Panc1 (cell line): Measurements from ENCODE around the gene GJB6. TPM values are rescaled to one million over a fixed set of nuclear protein-coding genes. Genes with fewer than 3 reads are reported as not detected.

ENCODE experiments used
- ATAC-seq: fragments of 200-7000 bp; cut with Tn5 transposase; 2 replicates; pipeline ENCODE4 v1.9.1; 2020; ENCODE audit warnings: mild to moderate bottlenecking, moderate library complexity
- BruUV-seq: library from RNA; stranded (reverse); fragments of 400-500 nt; replicated peaks from 2 replicates; lab custom pipeline; 2021; lab: Mats Ljungman, UMichigan
- CTCF ChIA-PET: fragments of 300-600 bp; sonication (Branson Sonifier 250); formaldehyde crosslinking; loops from one replicate; lab custom pipeline; 2022; ENCODE audit warnings: antibody characterized with exemption; lab: Charles Lee
- POLR2A ChIA-PET: fragments of 300-600 bp; sonication (Branson Sonifier 250); formaldehyde crosslinking; loops from one replicate; lab custom pipeline; 2022; ENCODE audit warnings: antibody characterized with exemption; lab: Charles Lee
- DNase-seq: peaks from one replicate; pipeline ENCODE4 v3.0.0-alpha.2; 2010; ENCODE audit warnings: low read depth, low spot score
- H3K27ac ChIP-seq: 2 replicates; pipeline ENCODE4 v1.5.1; 2011; ENCODE audit warnings: mild to moderate bottlenecking, low read length, inconsistent platforms
- H3K27me3 ChIP-seq: fragments of 200-500 bp; sonication (Bioruptor generic); 2 replicates; pipeline ENCODE4 v1.6.0; 2014; ENCODE audit warnings: low read length, inconsistent platforms; ENCODE audit not compliant: control insufficient read depth, insufficient read depth
- H3K36me3 ChIP-seq: fragments of 200-500 bp; sonication (Bioruptor generic); 2 replicates; pipeline ENCODE4 v1.5.1; 2014; ENCODE audit warnings: inconsistent platforms, mild to moderate bottlenecking, low read length, moderate library complexity; ENCODE audit not compliant: control insufficient read depth, insufficient read depth
- H3K4me1 ChIP-seq: 2 replicates; pipeline ENCODE4 v1.5.1; 2011; ENCODE audit warnings: inconsistent platforms, mild to moderate bottlenecking, low read length, moderate library complexity; ENCODE audit not compliant: control insufficient read depth, insufficient read depth
- H3K4me3 ChIP-seq, 2 experiments: 2 replicates each; pipeline ENCODE4 v1.5.1; 2011 to 2012; ENCODE audit warnings: low read depth in 2 of 2, low read length in 2 of 2, mild to moderate bottlenecking in 2 of 2, inconsistent platforms in 1 of 2, moderate library complexity in 1 of 2
- H3K9me3 ChIP-seq: fragments of 200-500 bp; sonication (Bioruptor generic); 2 replicates; pipeline ENCODE4 v1.5.1; 2014; ENCODE audit warnings: low read depth, mild to moderate bottlenecking, inconsistent platforms, low read length, moderate library complexity; ENCODE audit not compliant: control insufficient read depth, insufficient read depth
- POLR2AphosphoS5 ChIP-seq: IDR thresholded peaks from 2 replicates; pipeline ENCODE4 v1.6.1; 2012; ENCODE audit warnings: mild to moderate bottlenecking, low read depth, low read length, moderate library complexity
- SIN3A ChIP-seq: IDR thresholded peaks from 2 replicates; pipeline ENCODE4 v1.6.1; 2012; ENCODE audit warnings: low read depth, mild to moderate bottlenecking, low read length, moderate library complexity, borderline replicate concordance; ENCODE audit not compliant: insufficient read depth
- TCF7L2 ChIP-seq: IDR thresholded peaks from 2 replicates; pipeline ENCODE4 v1.6.1; 2011; ENCODE audit warnings: mild to moderate bottlenecking, low read depth, low read length, inconsistent platforms
- in situ Hi-C: cut with HindIII; loops from 2 replicates; pipeline ENCODE4 v1.10.0; 2016; ENCODE audit warnings: low sequenced_read_pairs, low pct_unique_long_range_greater_than_20kb
- intact Hi-C: fragments of 100-400 bp; cut with micrococcal nuclease; formaldehyde crosslinking; loops from one replicate; pipeline ENCODE4 v1.10.0; 2022; ENCODE audit not compliant: unreplicated experiment
- total RNA-seq: library from RNA; stranded (reverse); gene quantifications from one replicate; pipeline ENCODE4 v1.2.1, GENCODE V29; 2021; ENCODE audit not compliant: unreplicated experiment
- TF ChIP-seq, protein P1 (sequence below), 2 experiments: IDR thresholded peaks; 2 replicates each; pipeline ENCODE4 v1.6.1; 2011 to 2012; ENCODE audit warnings: low read depth in 2 of 2, control low read depth in 1 of 2, low read length in 1 of 2, mild to moderate bottlenecking in 1 of 2, moderate library complexity in 1 of 2; ENCODE audit not compliant: insufficient read depth in 1 of 2
- TF ChIP-seq, protein P2 (sequence below): fragments of 450-650 bp; IDR thresholded peaks from 2 replicates; pipeline ENCODE4 v1.5.1; 2017; ENCODE audit warnings: mild to moderate bottlenecking

The GJB6 gene
- total RNA-seq, 1 experiment from 2014 or later = 6.3 TPM

DNA sequence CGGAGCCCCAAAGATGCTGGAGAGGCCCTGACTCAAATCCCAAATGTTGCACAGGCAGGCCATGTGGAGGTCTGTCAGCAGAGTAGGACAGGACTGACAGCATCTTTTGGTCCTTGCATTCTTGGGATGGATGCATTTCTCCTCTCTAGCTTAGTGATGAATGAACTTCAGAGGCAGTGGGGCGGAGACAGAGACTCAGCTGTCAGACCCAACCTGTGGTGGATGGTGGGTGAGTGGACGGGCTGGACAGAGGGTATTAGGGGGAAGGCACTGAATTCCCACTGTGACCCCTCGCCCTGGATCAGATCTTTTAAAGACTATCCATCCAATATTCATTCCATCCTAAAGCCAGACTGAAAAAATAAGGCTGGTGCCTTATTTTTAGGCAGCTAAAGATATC is 39.3 kb upstream of the GJB6 start:
- Histone ChIP-seq H3K4me3 (no peak overlapping the region), H3K36me3 (no peaks in the 10 kb centered on the region), H3K27ac (no peak overlapping the region), H3K27me3 (no peaks in the 10 kb centered on the region), H3K4me1 (no peaks in the 10 kb centered on the region), H3K9me3 (no peaks in the 10 kb centered on the region)
- DNase-seq (no peak), ATAC-seq (no peak)
- in situ Hi-C loops = no loop called here
- TF ChIP-seq TCF7L2 = no peak
- no peak for TF ChIP-seq SIN3A
- TF ChIP-seq, protein P1, sequence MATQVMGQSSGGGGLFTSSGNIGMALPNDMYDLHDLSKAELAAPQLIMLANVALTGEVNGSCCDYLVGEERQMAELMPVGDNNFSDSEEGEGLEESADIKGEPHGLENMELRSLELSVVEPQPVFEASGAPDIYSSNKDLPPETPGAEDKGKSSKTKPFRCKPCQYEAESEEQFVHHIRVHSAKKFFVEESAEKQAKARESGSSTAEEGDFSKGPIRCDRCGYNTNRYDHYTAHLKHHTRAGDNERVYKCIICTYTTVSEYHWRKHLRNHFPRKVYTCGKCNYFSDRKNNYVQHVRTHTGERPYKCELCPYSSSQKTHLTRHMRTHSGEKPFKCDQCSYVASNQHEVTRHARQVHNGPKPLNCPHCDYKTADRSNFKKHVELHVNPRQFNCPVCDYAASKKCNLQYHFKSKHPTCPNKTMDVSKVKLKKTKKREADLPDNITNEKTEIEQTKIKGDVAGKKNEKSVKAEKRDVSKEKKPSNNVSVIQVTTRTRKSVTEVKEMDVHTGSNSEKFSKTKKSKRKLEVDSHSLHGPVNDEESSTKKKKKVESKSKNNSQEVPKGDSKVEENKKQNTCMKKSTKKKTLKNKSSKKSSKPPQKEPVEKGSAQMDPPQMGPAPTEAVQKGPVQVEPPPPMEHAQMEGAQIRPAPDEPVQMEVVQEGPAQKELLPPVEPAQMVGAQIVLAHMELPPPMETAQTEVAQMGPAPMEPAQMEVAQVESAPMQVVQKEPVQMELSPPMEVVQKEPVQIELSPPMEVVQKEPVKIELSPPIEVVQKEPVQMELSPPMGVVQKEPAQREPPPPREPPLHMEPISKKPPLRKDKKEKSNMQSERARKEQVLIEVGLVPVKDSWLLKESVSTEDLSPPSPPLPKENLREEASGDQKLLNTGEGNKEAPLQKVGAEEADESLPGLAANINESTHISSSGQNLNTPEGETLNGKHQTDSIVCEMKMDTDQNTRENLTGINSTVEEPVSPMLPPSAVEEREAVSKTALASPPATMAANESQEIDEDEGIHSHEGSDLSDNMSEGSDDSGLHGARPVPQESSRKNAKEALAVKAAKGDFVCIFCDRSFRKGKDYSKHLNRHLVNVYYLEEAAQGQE (IDR thresholded peaks at IDR 0.05; ENCODE audit: insufficient read depth in 1 of 2, low read depth in 2 of 2, low read length in 1 of 2) = no peak
- TF ChIP-seq POLR2AphosphoS5 = no peak
- TF ChIP-seq, protein P2, sequence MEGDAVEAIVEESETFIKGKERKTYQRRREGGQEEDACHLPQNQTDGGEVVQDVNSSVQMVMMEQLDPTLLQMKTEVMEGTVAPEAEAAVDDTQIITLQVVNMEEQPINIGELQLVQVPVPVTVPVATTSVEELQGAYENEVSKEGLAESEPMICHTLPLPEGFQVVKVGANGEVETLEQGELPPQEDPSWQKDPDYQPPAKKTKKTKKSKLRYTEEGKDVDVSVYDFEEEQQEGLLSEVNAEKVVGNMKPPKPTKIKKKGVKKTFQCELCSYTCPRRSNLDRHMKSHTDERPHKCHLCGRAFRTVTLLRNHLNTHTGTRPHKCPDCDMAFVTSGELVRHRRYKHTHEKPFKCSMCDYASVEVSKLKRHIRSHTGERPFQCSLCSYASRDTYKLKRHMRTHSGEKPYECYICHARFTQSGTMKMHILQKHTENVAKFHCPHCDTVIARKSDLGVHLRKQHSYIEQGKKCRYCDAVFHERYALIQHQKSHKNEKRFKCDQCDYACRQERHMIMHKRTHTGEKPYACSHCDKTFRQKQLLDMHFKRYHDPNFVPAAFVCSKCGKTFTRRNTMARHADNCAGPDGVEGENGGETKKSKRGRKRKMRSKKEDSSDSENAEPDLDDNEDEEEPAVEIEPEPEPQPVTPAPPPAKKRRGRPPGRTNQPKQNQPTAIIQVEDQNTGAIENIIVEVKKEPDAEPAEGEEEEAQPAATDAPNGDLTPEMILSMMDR = no peak
- POLR2A ChIA-PET = no interaction called here
- BruUV-seq = no TSS peak
- intact Hi-C loops = no loop called here
- CTCF ChIA-PET = no interaction called here

DNA sequence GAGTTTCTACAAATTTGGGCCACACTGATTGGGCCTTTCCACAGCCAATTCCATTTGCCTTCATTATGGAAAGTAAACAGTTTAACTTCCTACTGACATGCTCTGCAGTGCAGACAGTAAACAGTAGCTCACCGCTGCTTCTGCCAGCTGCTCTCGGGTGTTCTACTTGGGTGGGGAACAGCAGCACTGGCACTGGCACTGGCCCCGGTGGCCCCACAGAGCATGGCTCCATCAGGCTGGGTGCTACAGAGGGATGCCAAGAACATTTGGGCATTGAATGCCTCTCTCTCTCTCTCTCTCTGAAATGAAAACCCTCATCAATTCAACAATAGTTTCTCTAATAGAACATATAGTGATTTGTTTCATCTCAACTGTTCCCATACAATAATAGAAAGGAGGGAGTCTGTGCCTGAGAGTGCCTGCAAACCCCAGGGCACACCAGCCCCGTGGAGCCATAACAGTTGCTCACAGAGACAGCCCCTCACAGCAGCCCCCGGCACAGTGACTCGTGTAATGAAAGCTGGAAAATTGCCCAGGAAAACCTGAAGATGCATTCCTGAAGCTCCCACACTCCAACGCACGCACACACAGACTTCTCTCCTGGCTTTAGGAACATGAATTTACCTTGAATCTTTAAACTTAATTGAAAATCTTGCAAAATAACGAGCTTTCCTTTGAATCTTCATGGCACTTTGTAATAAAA is 38.2 kb upstream of the GJB6 start:
- BruUV-seq = no TSS peak
- Histone ChIP-seq H3K27ac (no peak overlapping the region), H3K27me3 (no peaks in the 10 kb centered on the region), H3K9me3 (no peaks in the 10 kb centered on the region), H3K4me3 (no peak overlapping the region), H3K36me3 (no peaks in the 10 kb centered on the region), H3K4me1 (no peaks in the 10 kb centered on the region)
- intact Hi-C loops (no loop called here), in situ Hi-C loops (no loop called here)
- TF ChIP-seq, protein P2 = no peak
- TF ChIP-seq TCF7L2 (no peak), SIN3A (no peak), POLR2AphosphoS5 (no peak)
- TF ChIP-seq, protein P1 (IDR thresholded peaks at IDR 0.05; ENCODE audit: insufficient read depth in 1 of 2, low read depth in 2 of 2, low read length in 1 of 2) = no peak
- ATAC-seq (no peak), DNase-seq (no peak)
- CTCF ChIA-PET = interaction anchor here (0.6 kb wide), 2 partner anchors 30 to 133 kb away, joined by 3 to 6 read pairs; no protein-coding TSS in a partner anchor
- POLR2A ChIA-PET = no interaction called here
